ENCODE results near the gene TTC17.
"Not testable (repeated sequence)": the region's sequence is repeated elsewhere in the genome, so short reads cannot be mapped to it uniquely, and the experiment has no call there.

DNA sequence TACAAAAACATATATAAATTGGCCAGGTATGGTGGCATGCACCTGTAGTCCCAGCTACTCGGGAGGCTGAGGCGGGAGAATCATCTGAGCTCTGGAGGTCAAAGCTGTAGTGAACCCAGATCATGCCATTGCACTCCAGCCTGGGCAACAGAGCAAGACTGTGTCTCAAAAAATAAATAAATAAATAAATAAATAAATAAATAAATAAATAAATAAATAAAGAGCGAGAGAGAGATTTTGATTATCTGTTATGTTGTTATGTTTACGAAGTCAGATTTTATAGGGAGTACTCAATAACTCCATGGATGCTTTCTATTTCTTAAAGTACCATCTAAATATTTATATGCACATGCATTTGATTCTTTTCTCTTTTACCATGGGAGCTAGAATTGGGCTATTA is 43.1 kb downstream of the TTC17 start:
- TF ChIP-seq CTCF, POLR2A (IDR thresholded peaks at IDR 0.05): not testable (repeated sequence)
